PC-3 (cell line): ENCODE results near the gene YPEL2. TPM values are rescaled to one million over a fixed set of nuclear protein-coding genes. Genes with fewer than 3 reads are reported as not detected.

Experiments
- ATAC-seq: fragments of 200-7000 bp; cut with Tn5 transposase; 2 replicates; pipeline ENCODE4 v1.9.1; 2020; ENCODE audit warnings: mild to moderate bottlenecking, moderate library complexity
- BruUV-seq: library from RNA; stranded (reverse); fragments of 400-500 nt; replicated peaks from 2 replicates; lab custom pipeline; 2021; lab: Mats Ljungman, UMichigan
- CTCF ChIA-PET: fragments of 300-600 bp; sonication (Branson Sonifier 250); formaldehyde crosslinking; loops from one replicate; lab custom pipeline; 2022; ENCODE audit warnings: antibody characterized with exemption; lab: Charles Lee
- POLR2A ChIA-PET: fragments of 300-600 bp; sonication (Branson Sonifier 250); formaldehyde crosslinking; loops from one replicate; lab custom pipeline; 2022; ENCODE audit warnings: antibody characterized with exemption; ENCODE audit not compliant: unreplicated experiment; lab: Charles Lee
- DNase-seq: peaks from one replicate; pipeline ENCODE4 v3.0.0-alpha.2; 2015
- H2AFZ ChIP-seq: fragments of 300-600 bp; sonication (generic); 2 replicates; pipeline ENCODE4 v1.6.0; 2016; ENCODE audit warnings: antibody characterized with exemption, low read length
- H3F3A ChIP-seq: fragments of 300-600 bp; sonication (generic); one replicate; pipeline ENCODE4 v1.6.0; 2017; ENCODE audit warnings: antibody characterized with exemption, low read length, control low read depth, mild to moderate bottlenecking; ENCODE audit not compliant: unreplicated experiment
- H3K27ac ChIP-seq: fragments of 300-600 bp; sonication (generic); 2 replicates; pipeline ENCODE4 v1.5.1; 2016; ENCODE audit warnings: mild to moderate bottlenecking, low read length
- H3K27me3 ChIP-seq: fragments of 300-600 bp; sonication (generic); 2 replicates; pipeline ENCODE4 v1.6.1; 2016; ENCODE audit warnings: low read length, mixed read lengths
- H3K36me3 ChIP-seq: fragments of 300-600 bp; sonication (generic); 2 replicates; pipeline ENCODE4 v1.6.1; 2016; ENCODE audit warnings: low read depth, mixed run types, low read length, mixed read lengths
- H3K4me1 ChIP-seq: fragments of 300-600 bp; sonication (generic); 2 replicates; pipeline ENCODE4 v1.5.1; 2016; ENCODE audit warnings: low read length; ENCODE audit not compliant: insufficient read depth
- H3K4me2 ChIP-seq: fragments of 300-600 bp; sonication (generic); 2 replicates; pipeline ENCODE4 v1.6.0; 2016; ENCODE audit warnings: low read length
- H3K4me3 ChIP-seq: fragments of 300-600 bp; sonication (generic); 2 replicates; pipeline ENCODE4 v1.5.1; 2016; ENCODE audit warnings: mild to moderate bottlenecking, low read length, mixed read lengths
- H3K79me2 ChIP-seq: fragments of 300-600 bp; sonication (generic); 2 replicates; pipeline ENCODE4 v1.6.1; 2017; ENCODE audit warnings: low read length, mixed read lengths
- H3K9ac ChIP-seq: fragments of 300-600 bp; sonication (generic); 2 replicates; pipeline ENCODE4 v1.6.0; 2016; ENCODE audit warnings: mild to moderate bottlenecking, low read length
- H3K9me2 ChIP-seq: fragments of 300-600 bp; sonication (generic); replicated peaks from 2 replicates; pipeline ENCODE4 v1.6.1; 2016; ENCODE audit warnings: mixed run types, low read length, mixed read lengths
- H3K9me3 ChIP-seq: fragments of 300-600 bp; sonication (generic); 2 replicates; pipeline ENCODE4 v1.6.1; 2016; ENCODE audit warnings: low read length, mixed read lengths
- H4K20me1 ChIP-seq: fragments of 300-600 bp; sonication (generic); 2 replicates; pipeline ENCODE4 v1.6.1; 2016; ENCODE audit warnings: low read length, mixed read lengths
- EZH2 ChIP-seq: fragments of 300-600 bp; sonication (generic); IDR thresholded peaks from one replicate; pipeline ENCODE4 v1.6.1; 2017; ENCODE audit warnings: antibody characterized with exemption, mild to moderate bottlenecking, low read length; ENCODE audit not compliant: unreplicated experiment
- EZH2phosphoT487 ChIP-seq: fragments of 300-600 bp; sonication (generic); IDR thresholded peaks from 2 replicates; pipeline ENCODE4 v1.6.1; 2018; ENCODE audit warnings: mild to moderate bottlenecking, antibody characterized with exemption, low read length, borderline replicate concordance
- intact Hi-C: fragments of 100-400 bp; cut with micrococcal nuclease; formaldehyde crosslinking; loops from 2 replicates; pipeline ENCODE4 v1.9.0; 2023
- microRNA-seq: library from miRNA; unstranded; fragments of <30 nt; microRNA quantifications from one replicate; pipeline ENCODE4 v1.1.0, GENCODE V29; 2020; ENCODE audit not compliant: unreplicated experiment
- total RNA-seq: library from RNA; depleted of rRNA; stranded (reverse); fragments of >200 nt; gene quantifications from 2 replicates; pipeline ENCODE4 v1.2.3, GENCODE V29; 2014; rRNA removed
- TF ChIP-seq, protein P1 (sequence below): fragments of 300-600 bp; sonication (generic); conservative IDR thresholded peaks from 2 replicates; pipeline ENCODE4 v1.5.1; 2017; ENCODE audit warnings: antibody characterized with exemption, low read depth, mild to moderate bottlenecking, low read length

Gene YPEL2
- total RNA-seq, 1 experiment from 2014 or later: 0.47 TPM

- Histone ChIP-seq H2AFZ (peak overlapping the region; percentile 24; the same call in 1 of the 2 replicates), H3K79me2 (no peaks in the 10 kb centered on the region), H3K36me3 (no peaks in the 10 kb centered on the region), H3K9ac (no peak overlapping the region), H3K4me2 (no peak overlapping the region), H3K9me2 (no peaks in the 10 kb centered on the region), H3K27ac (no peak overlapping the region), H4K20me1 (no peaks in the 10 kb centered on the region), H3F3A (no peaks in the 10 kb centered on the region), H3K4me1 (no peaks in the 10 kb centered on the region), H3K4me3 (no peak overlapping the region), H3K27me3 (no peaks in the 10 kb centered on the region), H3K9me3 (no peaks in the 10 kb centered on the region)
- ATAC-seq: no peak
- TF ChIP-seq EZH2phosphoT487: no peak
- TF ChIP-seq, protein P1, sequence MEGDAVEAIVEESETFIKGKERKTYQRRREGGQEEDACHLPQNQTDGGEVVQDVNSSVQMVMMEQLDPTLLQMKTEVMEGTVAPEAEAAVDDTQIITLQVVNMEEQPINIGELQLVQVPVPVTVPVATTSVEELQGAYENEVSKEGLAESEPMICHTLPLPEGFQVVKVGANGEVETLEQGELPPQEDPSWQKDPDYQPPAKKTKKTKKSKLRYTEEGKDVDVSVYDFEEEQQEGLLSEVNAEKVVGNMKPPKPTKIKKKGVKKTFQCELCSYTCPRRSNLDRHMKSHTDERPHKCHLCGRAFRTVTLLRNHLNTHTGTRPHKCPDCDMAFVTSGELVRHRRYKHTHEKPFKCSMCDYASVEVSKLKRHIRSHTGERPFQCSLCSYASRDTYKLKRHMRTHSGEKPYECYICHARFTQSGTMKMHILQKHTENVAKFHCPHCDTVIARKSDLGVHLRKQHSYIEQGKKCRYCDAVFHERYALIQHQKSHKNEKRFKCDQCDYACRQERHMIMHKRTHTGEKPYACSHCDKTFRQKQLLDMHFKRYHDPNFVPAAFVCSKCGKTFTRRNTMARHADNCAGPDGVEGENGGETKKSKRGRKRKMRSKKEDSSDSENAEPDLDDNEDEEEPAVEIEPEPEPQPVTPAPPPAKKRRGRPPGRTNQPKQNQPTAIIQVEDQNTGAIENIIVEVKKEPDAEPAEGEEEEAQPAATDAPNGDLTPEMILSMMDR: no peak
- no peak for TF ChIP-seq EZH2
- no peak for DNase-seq
- BruUV-seq: no TSS peak
- ChIA-PET CTCF (interaction anchor here (0.6 to 1.9 kb wide), 5 partner anchors 86 to 174 kb away, joined by 3 to 14 read pairs (median 7); no protein-coding TSS in a partner anchor), POLR2A (no interaction called here)
- intact Hi-C loops: loop anchor here (1.0 to 5.0 kb wide), 3 partner anchors 112 to 219 kb away; partner anchors contain the start of gene GDPD1
Observed at GRCh38 chr17:59441464-59442096, 110.1 kb downstream of the YPEL2 start.

DNA sequence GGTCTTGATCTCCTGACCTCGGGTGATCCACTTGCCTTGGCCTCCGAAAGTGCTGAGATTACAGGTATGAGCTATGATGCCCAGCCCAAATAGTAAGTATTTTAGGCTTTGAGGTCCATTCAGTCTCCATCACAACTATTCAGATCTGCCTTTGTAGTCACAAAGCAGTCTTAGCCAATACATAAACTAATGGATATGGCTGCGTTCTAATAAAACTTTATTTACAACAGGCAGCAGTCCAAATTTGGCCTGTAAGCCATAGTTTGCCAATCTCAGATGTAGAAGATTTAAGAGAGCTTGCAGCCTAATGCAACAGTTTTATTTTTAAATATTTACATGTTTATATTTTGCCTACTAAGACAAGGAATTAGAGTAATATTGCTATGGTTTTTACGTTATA is 111.7 kb downstream of the YPEL2 start:
- Histone ChIP-seq H3K79me2 (no peaks in the 10 kb centered on the region), H3K4me3 (no peak overlapping the region), H3K4me1 (no peaks in the 10 kb centered on the region), H3K36me3 (no peaks in the 10 kb centered on the region), H3K9ac (no peak overlapping the region), H3K9me3 (no peaks in the 10 kb centered on the region), H4K20me1 (no peaks in the 10 kb centered on the region), H2AFZ (no peak overlapping the region), H3K4me2 (no peak overlapping the region), H3K9me2 (no peaks in the 10 kb centered on the region), H3K27ac (no peak overlapping the region), H3K27me3 (no peaks in the 10 kb centered on the region), H3F3A (no peaks in the 10 kb centered on the region)
- intact Hi-C loops: loop anchor here (5.0 kb wide), 1 partner anchor 221 kb away; the partner anchor contains the start of gene GDPD1
- BruUV-seq: no TSS peak
- ChIA-PET CTCF (interaction anchor here (0.6 to 1.9 kb wide), 3 partner anchors 22 to 132 kb away, joined by 4 to 7 read pairs (median 6); no protein-coding TSS in a partner anchor), POLR2A (no interaction called here)
- ATAC-seq (no peak), DNase-seq (no peak)
- TF ChIP-seq, protein P1: no peak
- TF ChIP-seq EZH2phosphoT487: no peak
- TF ChIP-seq EZH2: no peak

Small RNAs within 50 kb of the gene (microRNA-seq; reads per million reads assigned to microRNA genes)
- gene MIR4729: not detected

Other genes with a start within 250 kb of the YPEL2 start
- gene TRIM37, start 224.8 kb upstream of the YPEL2 start, total RNA-seq: 35.1 and 42.0 TPM in 2 replicates
- 143 and 155 TPM in 2 replicates for gene SKA2, start 176.5 kb upstream of the YPEL2 start, total RNA-seq
- gene PRR11, start 175.9 kb upstream of the YPEL2 start, total RNA-seq: 77.2 and 78.9 TPM in 2 replicates
- gene SMG8, start 121.6 kb upstream of the YPEL2 start, total RNA-seq: 28.5 and 31.8 TPM in 2 replicates
- 1.2 and 1.5 TPM in 2 replicates for gene GDPD1, start 111.1 kb upstream of the YPEL2 start, total RNA-seq
- 36.6 and 38.9 TPM in 2 replicates for gene DHX40, start 234.0 kb downstream of the YPEL2 start, total RNA-seq